Activated T-helper 1 cell treated with anti-CD3 and anti-CD28 coated beads, Interleukin-2, amount 50 U/mL, for 16 hours (primary cell): ENCODE data around the gene UBL3.

ENCODE experiments used
- DNase-seq, 2 donors: peaks; one replicate each; pipeline ENCODE4 v3.0.0-alpha.2; 2020; ENCODE audit warnings: low read depth in 1 of 2, low spot score in 1 of 2

Gene UBL3

GRCh38 chr13:29850213-29850898, at the start of gene UBL3:
Gene UBL3, minus strand, starts transcription at chr13:29850617. Its CDS starts 1,079 bp downstream, at chr13:29849538.
- DNase-seq = peak; percentile 90 to 91

GRCh38 chr13:29897102-29897501, 46.7 kb upstream of the UBL3 start:
- DNase-seq = no peak

GRCh38 chr13:29893438-29893837, 43.0 kb upstream of the UBL3 start:
- no peak for DNase-seq

GRCh38 chr13:29892151-29892550, 41.7 kb upstream of the UBL3 start:
- DNase-seq = no peak

GRCh38 chr13:29889111-29889510, 38.7 kb upstream of the UBL3 start:
- DNase-seq = no peak

- no peak for DNase-seq
Measured at GRCh38 chr13:29888306-29888705, 37.9 kb upstream of the UBL3 start.

- no peak for DNase-seq
Measured at GRCh38 chr13:29887686-29888085, 37.3 kb upstream of the UBL3 start.

GRCh38 chr13:29887030-29887557, 36.7 kb upstream of the UBL3 start:
- no peak for DNase-seq

GRCh38 chr13:29886446-29886845, 36.0 kb upstream of the UBL3 start:
- peak in 1 of 2 donors; percentile 24 for DNase-seq

- DNase-seq = no peak
Measured at GRCh38 chr13:29885989-29886388, 35.6 kb upstream of the UBL3 start.

GRCh38 chr13:29884671-29885430, 34.4 kb upstream of the UBL3 start:
- DNase-seq = no peak

GRCh38 chr13:29883941-29884518, 33.6 kb upstream of the UBL3 start:
- no peak for DNase-seq

GRCh38 chr13:29882076-29882475, 31.7 kb upstream of the UBL3 start:
- DNase-seq = no peak

GRCh38 chr13:29878101-29878500, 27.7 kb upstream of the UBL3 start:
- no peak for DNase-seq

GRCh38 chr13:29877456-29878078, 27.1 kb upstream of the UBL3 start:
- DNase-seq = no peak

GRCh38 chr13:29875646-29876045, 25.2 kb upstream of the UBL3 start:
- DNase-seq = no peak

GRCh38 chr13:29868581-29868980, 18.2 kb upstream of the UBL3 start:
- no peak for DNase-seq

GRCh38 chr13:29865934-29866333, 15.5 kb upstream of the UBL3 start:
- no peak for DNase-seq

GRCh38 chr13:29861694-29862110, 11.3 kb upstream of the UBL3 start:
- DNase-seq = no peak

GRCh38 chr13:29859971-29860370, 9.6 kb upstream of the UBL3 start:
- no peak for DNase-seq

GRCh38 chr13:29858667-29859066, 8.2 kb upstream of the UBL3 start:
- DNase-seq = no peak

- no peak for DNase-seq
Measured at GRCh38 chr13:29858231-29858630, 7.8 kb upstream of the UBL3 start.
